BJ (cell line): ENCODE data around the gene PLEKHF1. TPM values are rescaled to one million over a fixed set of nuclear protein-coding genes. Genes with fewer than 3 reads are reported as not detected.

ENCODE experiments used
- CTCF ChIA-PET: fragments of 350-600 bp; formaldehyde crosslinking; extraction: SDS; loops from one replicate; lab custom pipeline; 2021; ENCODE audit warnings: antibody characterized with exemption, inconsistent platforms; lab: Yijun Ruan, JAX
- POLR2A ChIA-PET: fragments of 300-600 bp; sonication (Branson Sonifier 250); formaldehyde crosslinking; extraction: SDS; loops from one replicate; lab custom pipeline; 2021; ENCODE audit warnings: antibody characterized with exemption; lab: Charles Lee
- DNase-seq: peaks from one replicate; pipeline ENCODE4 v3.0.0-alpha.2; 2011; ENCODE audit warnings: low read depth
- H3K27me3 ChIP-seq: 2 replicates; pipeline ENCODE4 v1.6.0; 2011; ENCODE audit warnings: low read length; ENCODE audit not compliant: control insufficient read depth, insufficient read depth
- H3K36me3 ChIP-seq: 2 replicates; pipeline ENCODE4 v1.5.1; 2011; ENCODE audit warnings: low read length; ENCODE audit not compliant: control insufficient read depth, insufficient read depth
- H3K4me3 ChIP-seq: 2 replicates; pipeline ENCODE4 v1.5.1; 2011; ENCODE audit warnings: low read depth, mild to moderate bottlenecking, control low read depth, low read length
- CTCF ChIP-seq: IDR thresholded peaks from 2 replicates; pipeline ENCODE4 v1.5.1; 2011; ENCODE audit warnings: low read depth, mild to moderate bottlenecking, control low read depth, inconsistent platforms, low read length, moderate library complexity; ENCODE audit not compliant: insufficient read depth
- polyA plus RNA-seq: library from polyadenylated mRNA; depleted of rRNA; stranded (reverse); fragments of >200 nt; gene quantifications from 2 replicates; pipeline ENCODE4 v1.2.3, GENCODE V29; 2011; rRNA removed

The PLEKHF1 gene
- polyA plus RNA-seq, 1 experiment = 8.7 TPM

DNA sequence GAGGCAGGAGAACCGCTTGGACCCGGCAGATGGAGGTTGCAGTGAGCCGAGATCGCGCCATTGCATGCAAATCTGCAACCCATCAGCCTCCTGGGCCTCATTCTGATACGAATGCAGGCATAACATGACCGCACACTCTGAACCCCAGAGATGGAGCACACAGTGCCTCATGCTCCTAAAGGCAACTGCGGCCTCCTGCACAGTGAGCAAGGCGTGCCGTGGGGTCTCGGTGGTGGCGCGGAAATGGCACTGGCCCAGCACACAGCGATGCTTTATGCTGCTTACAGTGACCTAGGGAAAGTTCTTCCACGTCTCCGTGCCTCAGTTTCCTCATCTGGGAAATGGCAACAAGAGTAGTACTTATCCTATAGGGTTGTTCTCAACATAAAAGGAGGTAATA lies 51.8 kb downstream of the PLEKHF1 start:
- H3K36me3 ChIP-seq = no peaks in the 10 kb centered on the region
- ChIA-PET POLR2A (no interaction called here), CTCF (interaction anchor here (0.8 to 7.9 kb wide), 18 partner anchors 8 to 141 kb away, joined by 3 to 250 read pairs (median 6); partner anchors contain the start of gene POP4)
- TF ChIP-seq CTCF = no peak
- DNase-seq = no peak
- no peaks in the 10 kb centered on the region for H3K27me3 ChIP-seq
- H3K4me3 ChIP-seq = no peak overlapping the region

- Histone ChIP-seq H3K36me3 (no peaks in the 10 kb centered on the region), H3K27me3 (peaks cover 14% of the 10 kb centered on the region), H3K4me3 (no peak overlapping the region)
- ChIA-PET POLR2A (interaction anchor here (0.6 kb wide), 1 partner anchor 118 kb away, joined by 3 read pairs; the partner anchor contains the start of gene POP4), CTCF (interaction anchor here (0.8 to 7.6 kb wide), 2 partner anchors 8 to 114 kb away, joined by 3 to 42 read pairs; no protein-coding TSS in a partner anchor)
- no peak for DNase-seq
- TF ChIP-seq CTCF = no peak
Observed at GRCh38 chr19:29724102-29724641, 58.9 kb downstream of the PLEKHF1 start.

DNA sequence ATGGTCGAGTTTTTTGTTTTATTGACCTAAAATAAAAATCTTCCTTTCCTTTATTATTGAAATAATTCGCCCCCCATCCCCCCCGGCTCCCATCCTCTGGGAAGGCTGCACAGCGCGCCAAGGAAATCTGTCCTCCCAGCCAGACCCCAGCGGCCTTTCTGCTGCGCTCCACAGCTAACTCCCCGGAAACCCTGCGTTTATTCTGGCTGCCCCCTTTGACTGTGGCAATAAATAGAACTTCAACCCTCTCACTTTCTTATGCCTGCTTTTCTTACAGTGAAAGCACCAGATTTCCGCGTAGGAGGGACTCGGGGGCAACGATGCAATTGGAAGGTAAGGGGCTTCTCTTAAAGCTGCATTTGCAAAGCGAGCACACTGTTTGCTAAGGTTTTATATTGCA lies 59.5 kb downstream of the PLEKHF1 start:
- Histone ChIP-seq H3K27me3 (peaks cover 14% of the 10 kb centered on the region), H3K4me3 (no peak overlapping the region), H3K36me3 (no peaks in the 10 kb centered on the region)
- CTCF ChIA-PET = interaction anchor here (0.8 to 7.6 kb wide), 3 partner anchors 8 to 148 kb away, joined by 3 to 42 read pairs (median 4); no protein-coding TSS in a partner anchor
- TF ChIP-seq CTCF = no peak
- POLR2A ChIA-PET = no interaction called here
- DNase-seq = no peak

Other genes with a start within 250 kb of the PLEKHF1 start
- gene VSTM2B, start 139.5 kb upstream of the PLEKHF1 start, polyA plus RNA-seq = not detected in 2 replicates
- 55.3 and 81.4 TPM in 2 replicates for gene POP4, start 59.2 kb upstream of the PLEKHF1 start, polyA plus RNA-seq
- gene C19orf12, start 49.8 kb downstream of the PLEKHF1 start, polyA plus RNA-seq = 21.8 and 33.9 TPM in 2 replicates
- gene CCNE1, start 146.5 kb downstream of the PLEKHF1 start, polyA plus RNA-seq = 4.8 and 5.0 TPM in 2 replicates